Measurements from ENCODE around the gene LRP1.

LRP1 gene

GRCh38 chr12:57175428-57176138, 47.3 kb downstream of the LRP1 start:
- DNase-seq (ENCODE audit: low read depth) = no peak

GRCh38 chr12:57176139-57176477, 47.8 kb downstream of the LRP1 start:
- DNase-seq (ENCODE audit: low read depth) = no peak

GRCh38 chr12:57176846-57177245, 48.6 kb downstream of the LRP1 start:
- DNase-seq (ENCODE audit: low read depth) = no peak

GRCh38 chr12:57177354-57177753, 49.1 kb downstream of the LRP1 start:
- no peak for DNase-seq (ENCODE audit: low read depth)

GRCh38 chr12:57178213-57178612, 49.9 kb downstream of the LRP1 start:
- no peak for DNase-seq (ENCODE audit: low read depth)

GRCh38 chr12:57179331-57180086, 51.2 kb downstream of the LRP1 start:
- DNase-seq (ENCODE audit: low read depth) = no peak

- DNase-seq (ENCODE audit: low read depth) = no peak
These were observed 52.2 kb downstream of the LRP1 start for GRCh38 chr12:57180321-57180989.

GRCh38 chr12:57181072-57181471, 52.8 kb downstream of the LRP1 start:
- DNase-seq (ENCODE audit: low read depth) = no peak

GRCh38 chr12:57181561-57182155, 53.4 kb downstream of the LRP1 start:
- DNase-seq (ENCODE audit: low read depth) = no peak

- no peak for DNase-seq (ENCODE audit: low read depth)
These were observed 54.8 kb downstream of the LRP1 start for GRCh38 chr12:57182918-57183575.

- no peak for DNase-seq (ENCODE audit: low read depth)
These were observed 55.8 kb downstream of the LRP1 start for GRCh38 chr12:57183939-57184725.

GRCh38 chr12:57185403-57185802, 57.1 kb downstream of the LRP1 start:
- no peak for DNase-seq (ENCODE audit: low read depth)

GRCh38 chr12:57185906-57186508, 57.7 kb downstream of the LRP1 start:
- DNase-seq (ENCODE audit: low read depth) = no peak

GRCh38 chr12:57187222-57188089, 59.2 kb downstream of the LRP1 start:
- DNase-seq (ENCODE audit: low read depth) = no peak

GRCh38 chr12:57188090-57188425, 59.8 kb downstream of the LRP1 start:
- DNase-seq (ENCODE audit: low read depth) = no peak

- DNase-seq (ENCODE audit: low read depth) = no peak
These were observed 61.8 kb downstream of the LRP1 start for GRCh38 chr12:57190037-57190436.

- DNase-seq (ENCODE audit: low read depth) = no peak
These were observed 62.5 kb downstream of the LRP1 start for GRCh38 chr12:57190821-57191220.

GRCh38 chr12:57191410-57191809, 63.1 kb downstream of the LRP1 start:
- no peak for DNase-seq (ENCODE audit: low read depth)

- no peak for DNase-seq (ENCODE audit: low read depth)
These were observed 64.6 kb downstream of the LRP1 start for GRCh38 chr12:57192920-57193319.

GRCh38 chr12:57193706-57194245, 65.5 kb downstream of the LRP1 start:
- no peak for DNase-seq (ENCODE audit: low read depth)

Measured in non-pigmented ciliary epithelial cell (primary cell).